GM12891 (cell line): ENCODE results near the gene GAPDH.

Experiments used
- POLR2A ChIP-seq: IDR thresholded peaks from 2 replicates; pipeline ENCODE4 v1.6.1; 2011; ENCODE audit warnings: low read depth, low read length, control low read depth
- POLR2AphosphoS5 ChIP-seq: IDR thresholded peaks from 2 replicates; pipeline ENCODE4 v1.6.1; 2011; ENCODE audit warnings: low read depth, low read length, control low read depth
- SPI1 ChIP-seq: IDR thresholded peaks from 2 replicates; pipeline ENCODE4 v1.6.1; 2011; ENCODE audit warnings: low read depth, low read length, control low read depth
- TAF1 ChIP-seq: IDR thresholded peaks from 2 replicates; pipeline ENCODE4 v1.6.1; 2011; ENCODE audit warnings: low read depth, low read length, control low read depth

DNA sequence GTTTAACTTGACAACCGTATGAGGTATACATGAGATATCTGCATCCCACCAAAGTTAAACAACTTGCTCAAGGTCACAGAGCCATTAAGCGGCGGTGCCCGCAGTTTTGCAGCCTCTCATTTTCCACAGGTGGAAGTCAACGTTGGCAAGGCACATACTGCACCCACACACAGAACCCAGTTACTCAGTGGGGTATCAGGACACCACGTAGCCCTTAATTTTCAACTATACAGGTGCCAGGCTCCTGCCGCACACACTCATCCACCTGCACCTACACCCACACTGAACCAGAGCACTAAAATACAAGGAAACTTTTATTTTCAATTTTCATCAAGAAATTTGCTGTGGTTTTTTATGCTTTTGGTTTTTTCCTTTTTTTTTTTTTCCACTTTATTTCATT, 35.5 kb downstream of the GAPDH start:
- 0 out of 2 replicates have a peak, but pooled peaks have one; percentile 7 for TF ChIP-seq POLR2A
- TF ChIP-seq POLR2AphosphoS5: no peak
- no peak for TF ChIP-seq TAF1
- TF ChIP-seq SPI1: no peak
